ENCODE measurements around the gene SLC24A4. TPM values are rescaled to one million over a fixed set of nuclear protein-coding genes. Genes with fewer than 3 reads are reported as not detected.

Gene SLC24A4
- polyA plus RNA-seq, 1 donor from 2014 or later: 0.17 TPM

DNA sequence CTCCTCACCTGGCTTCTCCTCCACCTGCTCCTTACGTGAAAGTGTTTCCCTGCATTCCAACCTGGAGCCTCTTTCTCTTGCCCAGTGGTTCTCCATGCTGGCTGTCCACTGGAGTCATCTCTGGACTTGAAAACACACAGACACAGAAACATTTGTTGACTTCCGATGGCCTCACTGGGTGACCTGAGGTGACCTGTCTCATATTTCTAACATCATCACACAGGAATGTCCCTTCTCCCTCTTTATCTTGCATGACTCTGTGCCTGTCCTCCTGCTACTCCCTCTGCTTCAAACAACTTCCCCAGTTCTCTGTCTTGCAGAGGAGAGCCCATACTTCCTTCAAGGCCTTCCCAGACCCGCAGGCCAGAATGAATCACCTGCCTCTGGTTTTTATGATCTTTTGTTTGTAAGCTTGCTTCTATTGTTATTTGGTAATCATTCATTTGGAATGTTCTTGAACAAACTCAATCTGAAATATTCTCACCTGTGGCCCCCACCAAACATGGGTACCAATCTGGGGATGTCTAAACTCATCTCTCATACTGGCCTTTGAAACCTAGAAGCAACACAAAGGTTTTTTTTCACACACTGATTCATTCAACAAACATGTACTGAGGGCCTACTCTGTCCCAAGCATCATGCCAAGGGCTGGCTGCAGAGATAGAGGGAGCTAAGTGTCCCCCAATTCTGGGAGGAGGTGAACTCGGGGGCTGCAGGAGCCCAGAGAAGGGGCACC lies 181.0 kb downstream of the SLC24A4 start:
- H2AFZ ChIP-seq (ENCODE audit: low read depth, low read length): no peak overlapping the region
- no peaks in the 10 kb centered on the region for H3K27me3 ChIP-seq (ENCODE audit: insufficient read depth, low read depth, low read length)
- no peak overlapping the region for H3K27ac ChIP-seq (ENCODE audit: low read length)
- no peaks in the 10 kb centered on the region for H3K79me2 ChIP-seq (replicated peaks; ENCODE audit: insufficient read depth, low read length)
- no peaks in the 10 kb centered on the region for H3K36me3 ChIP-seq (ENCODE audit: insufficient read depth, low read length)
- H4K20me1 ChIP-seq (ENCODE audit: insufficient read depth): no peaks in the 10 kb centered on the region
- H3K4me3 ChIP-seq (ENCODE audit: low read length): no peak overlapping the region
- no peak overlapping the region for H3K4me2 ChIP-seq (ENCODE audit: low read length)
- TF ChIP-seq, protein P1, sequence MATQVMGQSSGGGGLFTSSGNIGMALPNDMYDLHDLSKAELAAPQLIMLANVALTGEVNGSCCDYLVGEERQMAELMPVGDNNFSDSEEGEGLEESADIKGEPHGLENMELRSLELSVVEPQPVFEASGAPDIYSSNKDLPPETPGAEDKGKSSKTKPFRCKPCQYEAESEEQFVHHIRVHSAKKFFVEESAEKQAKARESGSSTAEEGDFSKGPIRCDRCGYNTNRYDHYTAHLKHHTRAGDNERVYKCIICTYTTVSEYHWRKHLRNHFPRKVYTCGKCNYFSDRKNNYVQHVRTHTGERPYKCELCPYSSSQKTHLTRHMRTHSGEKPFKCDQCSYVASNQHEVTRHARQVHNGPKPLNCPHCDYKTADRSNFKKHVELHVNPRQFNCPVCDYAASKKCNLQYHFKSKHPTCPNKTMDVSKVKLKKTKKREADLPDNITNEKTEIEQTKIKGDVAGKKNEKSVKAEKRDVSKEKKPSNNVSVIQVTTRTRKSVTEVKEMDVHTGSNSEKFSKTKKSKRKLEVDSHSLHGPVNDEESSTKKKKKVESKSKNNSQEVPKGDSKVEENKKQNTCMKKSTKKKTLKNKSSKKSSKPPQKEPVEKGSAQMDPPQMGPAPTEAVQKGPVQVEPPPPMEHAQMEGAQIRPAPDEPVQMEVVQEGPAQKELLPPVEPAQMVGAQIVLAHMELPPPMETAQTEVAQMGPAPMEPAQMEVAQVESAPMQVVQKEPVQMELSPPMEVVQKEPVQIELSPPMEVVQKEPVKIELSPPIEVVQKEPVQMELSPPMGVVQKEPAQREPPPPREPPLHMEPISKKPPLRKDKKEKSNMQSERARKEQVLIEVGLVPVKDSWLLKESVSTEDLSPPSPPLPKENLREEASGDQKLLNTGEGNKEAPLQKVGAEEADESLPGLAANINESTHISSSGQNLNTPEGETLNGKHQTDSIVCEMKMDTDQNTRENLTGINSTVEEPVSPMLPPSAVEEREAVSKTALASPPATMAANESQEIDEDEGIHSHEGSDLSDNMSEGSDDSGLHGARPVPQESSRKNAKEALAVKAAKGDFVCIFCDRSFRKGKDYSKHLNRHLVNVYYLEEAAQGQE (IDR thresholded peaks at IDR 0.05; ENCODE audit: borderline replicate concordance): no peak
- no peak for TF ChIP-seq RAD21 (conservative IDR thresholded peaks at IDR 0.05)
- TF ChIP-seq MXI1 (conservative IDR thresholded peaks at IDR 0.05; ENCODE audit: poor library complexity, severe bottlenecking): no peak
- TF ChIP-seq, protein P2, sequence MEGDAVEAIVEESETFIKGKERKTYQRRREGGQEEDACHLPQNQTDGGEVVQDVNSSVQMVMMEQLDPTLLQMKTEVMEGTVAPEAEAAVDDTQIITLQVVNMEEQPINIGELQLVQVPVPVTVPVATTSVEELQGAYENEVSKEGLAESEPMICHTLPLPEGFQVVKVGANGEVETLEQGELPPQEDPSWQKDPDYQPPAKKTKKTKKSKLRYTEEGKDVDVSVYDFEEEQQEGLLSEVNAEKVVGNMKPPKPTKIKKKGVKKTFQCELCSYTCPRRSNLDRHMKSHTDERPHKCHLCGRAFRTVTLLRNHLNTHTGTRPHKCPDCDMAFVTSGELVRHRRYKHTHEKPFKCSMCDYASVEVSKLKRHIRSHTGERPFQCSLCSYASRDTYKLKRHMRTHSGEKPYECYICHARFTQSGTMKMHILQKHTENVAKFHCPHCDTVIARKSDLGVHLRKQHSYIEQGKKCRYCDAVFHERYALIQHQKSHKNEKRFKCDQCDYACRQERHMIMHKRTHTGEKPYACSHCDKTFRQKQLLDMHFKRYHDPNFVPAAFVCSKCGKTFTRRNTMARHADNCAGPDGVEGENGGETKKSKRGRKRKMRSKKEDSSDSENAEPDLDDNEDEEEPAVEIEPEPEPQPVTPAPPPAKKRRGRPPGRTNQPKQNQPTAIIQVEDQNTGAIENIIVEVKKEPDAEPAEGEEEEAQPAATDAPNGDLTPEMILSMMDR (IDR thresholded peaks at IDR 0.05; ENCODE audit: poor library complexity, severe bottlenecking): no peak
- no peak for TF ChIP-seq SMC3 (conservative IDR thresholded peaks at IDR 0.05; ENCODE audit: poor library complexity)
- TF ChIP-seq TAF1 (IDR thresholded peaks at IDR 0.05; ENCODE audit: low read depth): no peak
- no peak for TF ChIP-seq EP300 (conservative IDR thresholded peaks at IDR 0.05; ENCODE audit: poor library complexity, severe bottlenecking)
- no peak for TF ChIP-seq EZH2 (IDR thresholded peaks at IDR 0.05; ENCODE audit: borderline replicate concordance, insufficient read depth, low read length, poor library complexity, severe bottlenecking)
- TF ChIP-seq POLR2AphosphoS5 (IDR thresholded peaks at IDR 0.05): no peak
- no peaks in the 10 kb centered on the region for H3F3A ChIP-seq (ENCODE audit: insufficient read depth, low read length, poor library complexity, severe bottlenecking)
- H3K9me3 ChIP-seq (ENCODE audit: low read length): no peaks in the 10 kb centered on the region
- H3K9me2 ChIP-seq (ENCODE audit: insufficient read depth, low read length): no peaks in the 10 kb centered on the region
- H3K9ac ChIP-seq (ENCODE audit: low read length): no peak overlapping the region

DNA sequence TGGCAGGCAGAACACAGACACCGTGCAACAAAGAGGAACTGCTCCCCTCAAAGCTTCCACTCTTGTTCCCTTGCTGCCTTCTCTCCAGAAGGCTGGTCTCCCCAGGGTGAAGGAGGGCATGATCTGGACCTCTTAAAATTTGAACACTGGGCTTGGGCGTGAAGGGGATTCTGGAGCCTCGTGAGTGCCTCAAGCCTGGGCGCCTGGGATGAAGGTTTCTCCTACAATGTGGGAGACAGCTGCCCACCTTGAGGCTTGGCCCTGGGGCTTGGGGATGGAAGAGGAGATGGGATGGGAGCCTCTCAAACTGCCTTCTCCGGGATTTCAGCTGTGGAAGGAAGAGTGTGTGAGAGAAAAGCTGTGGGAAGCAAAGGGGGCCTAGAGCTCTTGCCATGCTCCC lies 182.9 kb downstream of the SLC24A4 start:
- H3F3A ChIP-seq (ENCODE audit: insufficient read depth, low read length, poor library complexity, severe bottlenecking): no peaks in the 10 kb centered on the region
- H3K9me2 ChIP-seq (ENCODE audit: insufficient read depth, low read length): no peaks in the 10 kb centered on the region
- no peaks in the 10 kb centered on the region for H3K36me3 ChIP-seq (ENCODE audit: insufficient read depth, low read length)
- no peaks in the 10 kb centered on the region for H4K20me1 ChIP-seq (ENCODE audit: insufficient read depth)
- H3K79me2 ChIP-seq (replicated peaks; ENCODE audit: insufficient read depth, low read length): no peaks in the 10 kb centered on the region
- no peaks in the 10 kb centered on the region for H3K9me3 ChIP-seq (ENCODE audit: low read length)
- H3K27ac ChIP-seq (ENCODE audit: low read length): no peak overlapping the region
- no peak overlapping the region for H3K4me2 ChIP-seq (ENCODE audit: low read length)
- no peak overlapping the region for H3K4me3 ChIP-seq (ENCODE audit: low read length)
- TF ChIP-seq, protein P2 (IDR thresholded peaks at IDR 0.05; ENCODE audit: poor library complexity, severe bottlenecking): no peak
- TF ChIP-seq EZH2 (IDR thresholded peaks at IDR 0.05; ENCODE audit: borderline replicate concordance, insufficient read depth, low read length, poor library complexity, severe bottlenecking): no peak
- TF ChIP-seq RAD21 (conservative IDR thresholded peaks at IDR 0.05): no peak
- no peak for TF ChIP-seq SMC3 (conservative IDR thresholded peaks at IDR 0.05; ENCODE audit: poor library complexity)
- TF ChIP-seq, protein P1 (IDR thresholded peaks at IDR 0.05; ENCODE audit: borderline replicate concordance): no peak
- no peak for TF ChIP-seq TAF1 (IDR thresholded peaks at IDR 0.05; ENCODE audit: low read depth)
- no peak for TF ChIP-seq EP300 (conservative IDR thresholded peaks at IDR 0.05; ENCODE audit: poor library complexity, severe bottlenecking)
- no peak for TF ChIP-seq POLR2AphosphoS5 (IDR thresholded peaks at IDR 0.05)
- no peak for TF ChIP-seq MXI1 (conservative IDR thresholded peaks at IDR 0.05; ENCODE audit: poor library complexity, severe bottlenecking)
- no peak overlapping the region for H2AFZ ChIP-seq (ENCODE audit: low read depth, low read length)
- H3K9ac ChIP-seq (ENCODE audit: low read length): no peak overlapping the region
- H3K27me3 ChIP-seq (ENCODE audit: insufficient read depth, low read depth, low read length): no peaks in the 10 kb centered on the region

All from neural cell (in vitro differentiated cells).